Endothelial cell of umbilical vein (primary cell): Measurements from ENCODE around the gene INTS4. TPM values are rescaled to one million over a fixed set of nuclear protein-coding genes. Genes with fewer than 3 reads are reported as not detected.

ENCODE experiments used
- BruUV-seq: library from RNA; stranded (reverse); fragments of 400-500 nt; replicated peaks from 2 replicates; lab custom pipeline; 2021; lab: Mats Ljungman, UMichigan
- CTCF ChIA-PET: fragments of 300-600, 350-600 bp; sonication (Branson Sonifier 250); formaldehyde crosslinking; loops from one replicate; lab custom pipeline; 2021; ENCODE audit warnings: antibody characterized with exemption, inconsistent platforms; lab: Charles Lee
- POLR2A ChIA-PET: fragments of 300-600, 350-600 bp; sonication (Branson Sonifier 250); formaldehyde crosslinking; loops from one replicate; lab custom pipeline; 2021; ENCODE audit warnings: antibody characterized with exemption, inconsistent platforms; lab: Charles Lee
- DNase-seq: peaks from one replicate; pipeline ENCODE4 v3.0.0-alpha.2; 2011; ENCODE audit warnings: low read depth, low spot score
- FAIRE-seq: peaks from 2 replicates; lab custom pipeline; 2011; peaks lifted over from hg19 to GRCh38; lab: Jason Lieb, UNC
- H2AFZ ChIP-seq: 2 replicates; pipeline ENCODE4 v1.6.0; 2012; ENCODE audit warnings: low read depth, low read length, control low read depth, inconsistent platforms
- H3K27ac ChIP-seq: 2 replicates; pipeline ENCODE4 v1.5.1; 2011; ENCODE audit warnings: low read depth, mild to moderate bottlenecking, control low read depth, low read length, moderate library complexity; ENCODE audit not compliant: insufficient read depth
- H3K27me3 ChIP-seq, 2 experiments: 2 replicates each; pipeline versions ENCODE4 v1.6.0 to v1.6.1; 2011; ENCODE audit warnings: low read length in 2 of 2, mixed read lengths in 1 of 2; ENCODE audit not compliant: control insufficient read depth in 2 of 2, insufficient read depth in 2 of 2
- H3K36me3 ChIP-seq, 2 experiments: 2 replicates in 1 of 2; 3 replicates in 1 of 2; pipeline ENCODE4 v1.5.1; 2011; ENCODE audit warnings: low read length in 2 of 2, mild to moderate bottlenecking in 1 of 2, moderate library complexity in 1 of 2; ENCODE audit not compliant: control insufficient read depth in 2 of 2, insufficient read depth in 2 of 2; ENCODE audit errors: extremely low read depth in 1 of 2
- H3K4me1 ChIP-seq: 3 replicates; pipeline ENCODE4 v1.5.1; 2011; ENCODE audit warnings: mild to moderate bottlenecking, low read length; ENCODE audit not compliant: control insufficient read depth, insufficient read depth; ENCODE audit errors: extremely low read depth
- H3K4me2 ChIP-seq: 2 replicates; pipeline ENCODE4 v1.6.1; 2011; ENCODE audit warnings: low read length, control low read depth, mixed read lengths; ENCODE audit not compliant: insufficient read depth
- H3K4me3 ChIP-seq, 3 experiments: fragments of 200-600 bp in 1 of 3; sonication (generic), shearing (Covaris generic) in 1 of 3; replicated peaks in 1 of 3; 2 replicates each; pipeline ENCODE4 v1.5.1; 2011 to 2016; ENCODE audit warnings: control low read depth in 3 of 3, low read length in 3 of 3, mild to moderate bottlenecking in 2 of 3, inconsistent platforms in 1 of 3, low read depth in 1 of 3, moderate library complexity in 1 of 3; ENCODE audit not compliant: insufficient read depth in 1 of 3
- H3K79me2 ChIP-seq: 2 replicates; pipeline ENCODE4 v1.6.0; 2012; ENCODE audit warnings: low read length, inconsistent platforms; ENCODE audit not compliant: control insufficient read depth, insufficient read depth
- H3K9ac ChIP-seq: replicated peaks from 2 replicates; pipeline ENCODE3; 2011; ENCODE audit warnings: low read length, control low read depth; ENCODE audit not compliant: insufficient read depth; ENCODE audit errors: extremely low read depth
- H3K9me1 ChIP-seq: replicated peaks from 3 replicates; pipeline ENCODE4 v1.6.0; 2011; ENCODE audit warnings: mild to moderate bottlenecking, low read length; ENCODE audit not compliant: control insufficient read depth, insufficient read depth; ENCODE audit errors: extremely low read depth
- H3K9me3 ChIP-seq: replicated peaks from 2 replicates; pipeline ENCODE4 v1.5.1; 2012; ENCODE audit warnings: low read length, inconsistent platforms; ENCODE audit not compliant: control insufficient read depth, insufficient read depth
- H4K20me1 ChIP-seq: replicated peaks from 2 replicates; pipeline ENCODE3; 2011; ENCODE audit warnings: mild to moderate bottlenecking, low read length; ENCODE audit not compliant: control insufficient read depth, insufficient read depth; ENCODE audit errors: extremely low read depth
- CTCF ChIP-seq, 2 donors: IDR thresholded peaks; 1 replicate in 1 of 2; 2 replicates in 1 of 2; pipeline ENCODE4 v1.5.1; 2011; ENCODE audit warnings: low read length in 2 of 2, mild to moderate bottlenecking in 2 of 2, moderate library complexity in 2 of 2, control low read depth in 1 of 2, inconsistent platforms in 1 of 2, low read depth in 1 of 2; ENCODE audit not compliant: insufficient read depth in 1 of 2; ENCODE audit errors: extremely low read depth in 1 of 2
- GATA2 ChIP-seq: IDR thresholded peaks from 2 replicates; pipeline ENCODE4 v1.7.0; 2011; ENCODE audit warnings: low read depth, mild to moderate bottlenecking, moderate library complexity, mixed read lengths, low read length; ENCODE audit not compliant: insufficient read length, insufficient read depth
- JUN ChIP-seq: IDR thresholded peaks from 2 replicates; pipeline ENCODE4 v1.6.1; 2011; ENCODE audit warnings: borderline replicate concordance, low read depth; ENCODE audit not compliant: insufficient read length, insufficient read depth
- MAX ChIP-seq: IDR thresholded peaks from 2 replicates; pipeline ENCODE4 v1.6.1; 2011; ENCODE audit not compliant: insufficient read depth, insufficient read length
- MYC ChIP-seq: IDR thresholded peaks from one replicate; pipeline ENCODE4 v1.6.1; 2011; ENCODE audit warnings: mild to moderate bottlenecking, low read depth, low read length
- POLR2AphosphoS5 ChIP-seq: IDR thresholded peaks from 2 replicates; pipeline ENCODE4 v1.6.1; 2012; ENCODE audit warnings: low read depth, mild to moderate bottlenecking, control low read depth, low read length, moderate library complexity; ENCODE audit not compliant: insufficient read depth
- dilution Hi-C: fragments of 300-500 bp; cut with MboI; formaldehyde crosslinking; loops from one replicate; pipeline ENCODE4 v1.15.0; 2019; ENCODE audit warnings: low sequenced_read_pairs; ENCODE audit not compliant: extremely low pct_ligation_motif_present
- intact Hi-C: fragments of 100-400 bp; cut with micrococcal nuclease; formaldehyde crosslinking; loops from one replicate; pipeline ENCODE4 v1.10.0; 2022
- polyA plus RNA-seq, 4 experiments: library from polyadenylated mRNA; depleted of rRNA in 3 of 4; stranded (reverse) in 3 of 4; unstranded in 1 of 4; fragments of >200 nt; gene quantifications; 2 replicates each; pipeline versions ENCODE4 v1.2.1 to v1.2.3, GENCODE V29; 2011 to 2012; ENCODE audit warnings: missing spikeins in 1 of 4
- total RNA-seq: library from RNA; stranded (reverse); gene quantifications from 2 replicates; pipeline ENCODE4 v1.2.3, GENCODE V29; 2021

INTS4 gene
- total and polyA plus RNA-seq, 2 donors (not counting 3 experiments of a cell fraction or from before 2014, with no cell fraction given): 29.2 to 37.8 TPM

GRCh38 chr11:77886401-77886800 is 108.1 kb downstream of the INTS4 start:
- TF ChIP-seq MYC (no peak), JUN (no peak), POLR2AphosphoS5 (no peak), CTCF (IDR thresholded peaks at IDR 0.05; ENCODE audit: extremely low read depth in 1 of 2, insufficient read depth in 1 of 2, low read depth in 1 of 2, low read length in 2 of 2) (no peak), GATA2 (no peak), MAX (no peak)
- POLR2A ChIA-PET: no interaction called here
- no peak overlapping the region for H3K4me3 ChIP-seq

More at GRCh38 chr11:77886401-77886800, 108.1 kb downstream of the INTS4 start:
- no peak overlapping the region for H2AFZ ChIP-seq
- DNase-seq: peak; percentile 28
- CTCF ChIA-PET: no interaction called here
- BruUV-seq: no TSS peak
- H3K79me2 ChIP-seq: no peaks in the 10 kb centered on the region
- intact Hi-C loops: no loop called here
- H3K4me1 ChIP-seq: peaks cover 16% of the 10 kb centered on the region
- no peaks in the 10 kb centered on the region for H4K20me1 ChIP-seq
- no peak for FAIRE-seq
- no peak overlapping the region for H3K4me2 ChIP-seq
- no peak overlapping the region for H3K27ac ChIP-seq
- H3K9ac ChIP-seq: no peak overlapping the region
- dilution Hi-C loops: no loop called here
- no peaks in the 10 kb centered on the region for H3K9me1 ChIP-seq
- H3K27me3 ChIP-seq: no peaks in the 10 kb centered on the region
- no peaks in the 10 kb centered on the region for H3K9me3 ChIP-seq
- peaks cover 6 to 8% of the 10 kb centered on the region in 2 experiments for H3K36me3 ChIP-seq
